Keratinocyte (primary cell): ENCODE results near the gene TLN1. TPM values are rescaled to one million over a fixed set of nuclear protein-coding genes. Genes with fewer than 3 reads are reported as not detected.

Experiments used
- DNase-seq: peaks from one replicate; pipeline ENCODE4 v3.0.0-alpha.2; 2011; ENCODE audit warnings: low read depth, missing footprints, low spot score
- FAIRE-seq: peaks from 2 replicates; lab custom pipeline; 2011; peaks lifted over from hg19 to GRCh38; lab: Jason Lieb, UNC
- H2AFZ ChIP-seq: 2 replicates; pipeline ENCODE4 v1.6.0; 2012; ENCODE audit warnings: low read length, control low read depth, inconsistent platforms; ENCODE audit not compliant: control insufficient read depth
- H3K27ac ChIP-seq: 2 replicates; pipeline ENCODE4 v1.5.1; 2011; ENCODE audit warnings: low read length; ENCODE audit not compliant: control insufficient read depth, insufficient read depth
- H3K27me3 ChIP-seq: 3 replicates; pipeline ENCODE4 v1.6.0; 2011; ENCODE audit warnings: low read length; ENCODE audit not compliant: control insufficient read depth, insufficient read depth; ENCODE audit errors: extremely low read depth
- H3K36me3 ChIP-seq, 2 experiments: 2 replicates in 1 of 2; 3 replicates in 1 of 2; pipeline ENCODE4 v1.5.1; 2011; ENCODE audit warnings: low read length in 2 of 2, mild to moderate bottlenecking in 1 of 2; ENCODE audit not compliant: control insufficient read depth in 2 of 2, insufficient read depth in 2 of 2; ENCODE audit errors: extremely low read depth in 1 of 2
- H3K4me1 ChIP-seq: 3 replicates; pipeline ENCODE4 v1.5.1; 2011; ENCODE audit warnings: low read length; ENCODE audit not compliant: control insufficient read depth, insufficient read depth; ENCODE audit errors: extremely low read depth
- H3K4me2 ChIP-seq: 3 replicates; pipeline ENCODE4 v1.6.0; 2011; ENCODE audit warnings: low read depth, low read length; ENCODE audit not compliant: control insufficient read depth, insufficient read depth; ENCODE audit errors: extremely low read depth
- H3K4me3 ChIP-seq, 3 experiments: fragments of 200-600 bp in 1 of 3; sonication (generic) in 1 of 3; 2 replicates in 2 of 3; 3 replicates in 1 of 3; pipeline ENCODE4 v1.5.1; 2011 to 2016; ENCODE audit warnings: low read length in 3 of 3, mild to moderate bottlenecking in 3 of 3, control low read depth in 2 of 3, inconsistent platforms in 1 of 3, low read depth in 1 of 3, mixed read lengths in 1 of 3, mixed run types in 1 of 3, moderate library complexity in 1 of 3; ENCODE audit not compliant: control insufficient read depth in 2 of 3, insufficient read depth in 2 of 3; ENCODE audit errors: extremely low read depth in 1 of 3
- H3K79me2 ChIP-seq: 2 replicates; pipeline ENCODE4 v1.6.0; 2012; ENCODE audit warnings: low read length; ENCODE audit not compliant: control insufficient read depth, insufficient read depth
- H3K9ac ChIP-seq: 3 replicates; pipeline ENCODE4 v1.6.0; 2011; ENCODE audit warnings: low read length; ENCODE audit not compliant: control insufficient read depth, insufficient read depth; ENCODE audit errors: extremely low read depth
- H3K9me1 ChIP-seq: 3 replicates; pipeline ENCODE4 v1.6.0; 2011; ENCODE audit warnings: low read length; ENCODE audit not compliant: control insufficient read depth, insufficient read depth; ENCODE audit errors: extremely low read depth
- H3K9me3 ChIP-seq: 2 replicates; pipeline ENCODE4 v1.5.1; 2012; ENCODE audit warnings: low read depth, low read length; ENCODE audit not compliant: control insufficient read depth
- H4K20me1 ChIP-seq: 3 replicates; pipeline ENCODE4 v1.6.0; 2011; ENCODE audit warnings: low read length; ENCODE audit not compliant: control insufficient read depth, insufficient read depth; ENCODE audit errors: extremely low read depth
- CTCF ChIP-seq, 3 experiments: IDR thresholded peaks in 1 of 3; conservative IDR thresholded peaks in 1 of 3; optimal IDR thresholded peaks in 1 of 3; 2 replicates in 2 of 3; 3 replicates in 1 of 3; pipeline versions ENCODE3 to v1.5.1; 2011; ENCODE audit warnings: low read length in 3 of 3, mild to moderate bottlenecking in 3 of 3, moderate library complexity in 2 of 3, control low read depth in 1 of 3, inconsistent platforms in 1 of 3; ENCODE audit not compliant: insufficient read depth in 2 of 3; ENCODE audit errors: extremely low read depth in 1 of 3
- EZH2 ChIP-seq: IDR thresholded peaks from one replicate; pipeline ENCODE4 v1.6.1; 2012; ENCODE audit warnings: inconsistent platforms, mild to moderate bottlenecking, low read length, moderate library complexity
- dilution Hi-C: fragments of 300-500 bp; cut with MboI; formaldehyde crosslinking; loops from one replicate; pipeline ENCODE4 v1.7.0; 2020; ENCODE audit warnings: low sequenced_read_pairs; ENCODE audit not compliant: extremely low pct_ligation_motif_present
- polyA plus RNA-seq, 5 experiments: library from polyadenylated mRNA; depleted of rRNA in 3 of 5; stranded (reverse) in 3 of 5; stranded (forward) in 1 of 5; unstranded in 1 of 5; fragments of >200 nt; gene quantifications; 1 replicate in 1 of 5; 2 replicates in 3 of 5; 3 replicates in 1 of 5; pipeline versions ENCODE4 v1.2.1 to v1.2.3, GENCODE V29; 2011 to 2012; ENCODE audit warnings: missing spikeins in 2 of 5, low read depth in 1 of 5, low replicate concordance in 1 of 5

The TLN1 gene
- polyA plus RNA-seq, 1 donor (not counting 4 experiments of a cell fraction or from before 2014, with no cell fraction given), result 53.0 TPM

GRCh38 chr9:35729700-35730485 lies 2.1 kb downstream of the TLN1 start:
- TF ChIP-seq EZH2 (no peak), CTCF (optimal IDR thresholded peaks at IDR 0.05 in 1 of 3, IDR thresholded peaks at IDR 0.05 in 1 of 3, conservative IDR thresholded peaks at IDR 0.05 in 1 of 3; ENCODE audit: extremely low read depth in 1 of 3, insufficient read depth in 2 of 3, low read length in 3 of 3) (peak; percentile 72 to 78 (median 75))
- H3K4me3 ChIP-seq, result peak overlapping the region in 2 of 3 experiments; percentile 38 to 95
- no peaks in the 10 kb centered on the region for H3K27me3 ChIP-seq
- H3K9me1 ChIP-seq, result peaks cover 7% of the 10 kb centered on the region
- peak overlapping the region; percentile 1 for H3K27ac ChIP-seq
- FAIRE-seq (peak; percentile 60), DNase-seq (peak; percentile 49)
- dilution Hi-C loops, result no loop called here
- H2AFZ ChIP-seq, result no peak overlapping the region
- H3K4me1 ChIP-seq, result peaks cover 47% of the 10 kb centered on the region
- H3K36me3 ChIP-seq, result peaks cover 4 to 15% of the 10 kb centered on the region in 2 experiments
- peaks cover 62% of the 10 kb centered on the region for H3K79me2 ChIP-seq
- no peaks in the 10 kb centered on the region for H3K9me3 ChIP-seq
- peaks cover 26% of the 10 kb centered on the region for H4K20me1 ChIP-seq
- no peak overlapping the region for H3K9ac ChIP-seq
- H3K4me2 ChIP-seq, result peak overlapping the region; percentile 95

- peaks cover 12 to 20% of the 10 kb centered on the region in 2 experiments for H3K36me3 ChIP-seq
- no peaks in the 10 kb centered on the region for H3K9me3 ChIP-seq
- no peak for FAIRE-seq
- DNase-seq, result no peak
- H3K79me2 ChIP-seq, result peaks cover 63% of the 10 kb centered on the region
- H3K9me1 ChIP-seq, result peaks cover 7% of the 10 kb centered on the region
- H3K27ac ChIP-seq, result no peak overlapping the region
- peaks cover 44% of the 10 kb centered on the region for H3K4me1 ChIP-seq
- TF ChIP-seq CTCF (optimal IDR thresholded peaks at IDR 0.05 in 1 of 3, IDR thresholded peaks at IDR 0.05 in 1 of 3, conservative IDR thresholded peaks at IDR 0.05 in 1 of 3; ENCODE audit: extremely low read depth in 1 of 3, insufficient read depth in 2 of 3, low read length in 3 of 3) (no peak), EZH2 (no peak)
- H3K27me3 ChIP-seq, result no peaks in the 10 kb centered on the region
- H3K4me2 ChIP-seq, result peak overlapping the region; percentile 95
- peaks cover 26% of the 10 kb centered on the region for H4K20me1 ChIP-seq
- H3K4me3 ChIP-seq, result peak overlapping the region in 2 of 3 experiments; percentile 38 to 95
- H3K9ac ChIP-seq, result peak overlapping the region; percentile 22
- dilution Hi-C loops, result no loop called here
- no peak overlapping the region for H2AFZ ChIP-seq
Observed at GRCh38 chr9:35729101-35729500, 2.9 kb downstream of the TLN1 start.
